Measurements from ENCODE around the gene UBR2.
"Not testable (repeated sequence)": the region's sequence is repeated elsewhere in the genome, so short reads cannot be mapped to it uniquely, and the experiment has no call there.

The UBR2 gene

GRCh38 chr6:42733867-42734481 lies 170.1 kb downstream of the UBR2 start:
- not testable (repeated sequence) for DNase-seq

DNA sequence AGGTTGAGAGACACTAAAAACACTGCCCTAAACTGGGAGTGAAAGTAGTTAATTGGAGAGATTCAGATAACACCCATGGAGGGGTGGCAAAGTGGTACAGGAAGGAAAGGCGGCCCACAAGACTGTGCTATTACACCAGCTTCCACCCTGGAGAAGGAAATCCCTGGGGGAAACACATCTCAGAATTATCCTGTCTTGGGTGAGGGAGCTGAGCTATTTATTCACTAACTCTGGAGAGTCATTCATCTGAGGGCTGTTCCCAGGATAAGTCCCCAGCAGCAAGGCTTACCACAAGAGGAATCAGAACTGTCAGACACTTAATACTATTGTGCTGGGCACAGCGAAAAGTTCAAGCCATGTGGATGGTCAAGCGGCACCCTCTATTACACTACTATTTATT lies 172.1 kb downstream of the UBR2 start:
- DNase-seq: no peak

DNA sequence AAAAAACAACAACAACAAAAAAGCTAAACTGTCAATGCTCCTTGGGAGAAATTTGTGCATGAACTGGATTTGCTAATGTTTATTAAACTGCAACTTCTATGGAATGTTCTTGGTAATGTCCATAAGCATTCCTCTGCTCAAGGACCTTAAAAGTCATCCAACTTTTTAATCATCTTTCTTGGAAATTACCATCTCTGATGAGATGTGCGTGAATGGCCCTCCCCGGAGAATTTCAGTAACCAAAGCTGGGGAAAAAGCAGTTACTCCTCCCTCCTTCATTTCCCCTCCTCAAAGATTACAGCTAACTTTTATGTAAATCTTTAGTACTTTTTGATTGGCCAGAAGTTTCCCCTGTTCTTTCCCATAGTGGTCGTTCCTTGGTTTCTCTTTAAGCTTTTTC lies 176.9 kb downstream of the UBR2 start:
- no peak for DNase-seq

- no peak for DNase-seq
Observed at GRCh38 chr6:42742116-42742894, 178.5 kb downstream of the UBR2 start.
